NCI-H226 (cell line): Measurements from ENCODE around the gene LBP.
"Not testable (repeated sequence)": the region's sequence is repeated elsewhere in the genome, so short reads cannot be mapped to it uniquely, and the experiment has no call there.

Experiments used
- DNase-seq: peaks from one replicate; pipeline ENCODE4 v3.0.0-alpha.2; 2015

Gene LBP

DNA sequence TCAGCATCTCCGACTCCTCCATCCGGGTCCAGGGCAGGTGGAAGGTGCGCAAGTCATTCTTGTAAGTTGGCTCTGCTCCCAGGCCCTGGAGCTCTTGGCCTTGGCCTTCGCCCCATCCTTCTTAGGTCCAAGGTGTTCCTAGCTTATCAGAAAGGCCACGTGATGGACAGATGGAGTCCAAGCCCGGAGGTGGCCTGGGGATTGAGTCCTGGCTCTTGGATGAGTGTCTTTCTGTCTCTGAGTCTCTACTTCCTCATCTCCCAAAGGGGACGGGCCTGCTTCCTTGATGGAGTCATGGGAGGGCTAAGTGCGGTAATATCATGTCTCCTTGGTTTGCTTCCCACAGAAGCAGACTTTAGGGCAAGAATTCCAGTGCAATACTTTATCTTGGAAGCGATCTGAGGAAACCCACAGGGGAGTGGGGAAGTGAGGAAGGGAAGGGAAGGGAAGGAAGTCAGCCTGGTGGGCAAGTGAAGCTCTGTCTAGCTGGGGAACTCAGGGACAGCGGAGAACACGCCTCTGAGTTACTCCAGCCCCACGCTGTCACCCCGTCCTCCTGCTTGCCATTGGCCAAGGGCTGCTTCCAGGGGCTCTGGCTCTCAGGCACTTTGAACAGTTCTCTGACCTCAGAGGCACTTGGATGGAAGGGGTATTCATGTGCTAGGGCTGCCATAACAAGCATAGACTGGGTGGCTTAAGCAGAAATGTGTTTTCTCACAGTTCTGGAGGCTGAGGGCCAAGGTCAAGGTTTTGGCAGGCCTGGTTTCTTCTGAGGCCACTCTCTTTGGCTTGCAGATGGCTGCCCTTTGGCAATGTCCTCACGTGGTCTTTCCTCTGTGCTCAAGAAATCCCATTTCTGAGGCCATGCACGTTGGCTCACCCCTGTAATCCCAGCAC is 4.8 kb downstream of the LBP start:
- no peak for DNase-seq

- DNase-seq = no peak
These were observed 7.0 kb downstream of the LBP start for GRCh38 chr20:38353316-38353715.

DNA sequence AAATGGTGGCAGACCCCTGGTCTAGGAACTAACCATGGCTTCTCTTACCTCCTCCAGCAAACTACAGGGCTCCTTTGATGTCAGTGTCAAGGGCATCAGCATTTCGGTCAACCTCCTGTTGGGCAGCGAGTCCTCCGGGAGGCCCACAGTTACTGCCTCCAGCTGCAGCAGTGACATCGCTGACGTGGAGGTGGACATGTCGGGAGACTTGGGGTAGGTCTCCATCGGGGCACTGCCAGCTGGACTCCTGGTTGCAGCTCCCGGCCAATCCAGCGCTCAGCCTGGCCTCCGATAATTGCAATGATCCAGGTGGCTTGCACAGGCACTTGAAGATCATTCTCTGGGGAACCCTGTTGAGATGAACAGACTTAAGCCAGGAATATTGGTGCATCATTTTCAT is 7.9 kb downstream of the LBP start:
- no peak for DNase-seq

DNA sequence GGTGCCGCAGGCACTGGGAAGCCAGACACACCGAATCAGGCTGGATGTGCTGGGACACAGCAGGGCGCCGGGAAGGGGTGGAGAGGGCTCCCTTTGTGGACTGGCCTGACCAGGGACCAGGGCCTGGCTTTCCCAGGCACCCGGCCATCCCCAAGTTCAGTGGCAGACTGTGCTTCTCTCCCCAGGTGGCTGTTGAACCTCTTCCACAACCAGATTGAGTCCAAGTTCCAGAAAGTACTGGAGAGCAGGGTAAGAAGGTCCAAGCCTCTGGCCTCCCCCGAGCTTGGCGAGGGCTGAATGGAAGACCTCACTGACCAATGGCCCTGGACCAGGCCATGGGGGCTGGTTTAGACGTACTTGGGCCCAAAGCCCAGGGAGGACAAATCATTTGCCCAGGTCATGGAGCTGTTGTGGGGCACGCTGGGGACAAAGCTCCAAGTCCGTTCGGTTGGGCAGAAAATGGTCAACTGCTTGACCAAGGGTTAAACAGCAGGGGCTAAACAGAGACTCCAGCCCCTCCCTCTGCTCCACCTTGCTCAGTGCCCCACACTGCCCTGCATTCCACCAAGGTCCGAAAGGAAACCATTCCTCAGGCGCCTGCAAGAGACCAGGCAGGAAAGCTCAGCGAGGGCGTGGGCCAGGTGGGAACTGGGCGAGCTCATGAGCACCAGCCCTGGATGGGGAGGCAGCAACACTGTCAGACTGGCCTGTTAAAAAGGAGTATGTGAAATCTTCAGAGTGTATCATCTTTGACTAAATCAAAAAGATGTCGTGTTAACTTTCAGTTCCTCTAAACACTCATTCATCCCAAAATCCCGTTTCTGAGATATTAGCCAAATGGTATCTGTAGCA is 9.1 kb downstream of the LBP start:
- DNase-seq = no peak

DNA sequence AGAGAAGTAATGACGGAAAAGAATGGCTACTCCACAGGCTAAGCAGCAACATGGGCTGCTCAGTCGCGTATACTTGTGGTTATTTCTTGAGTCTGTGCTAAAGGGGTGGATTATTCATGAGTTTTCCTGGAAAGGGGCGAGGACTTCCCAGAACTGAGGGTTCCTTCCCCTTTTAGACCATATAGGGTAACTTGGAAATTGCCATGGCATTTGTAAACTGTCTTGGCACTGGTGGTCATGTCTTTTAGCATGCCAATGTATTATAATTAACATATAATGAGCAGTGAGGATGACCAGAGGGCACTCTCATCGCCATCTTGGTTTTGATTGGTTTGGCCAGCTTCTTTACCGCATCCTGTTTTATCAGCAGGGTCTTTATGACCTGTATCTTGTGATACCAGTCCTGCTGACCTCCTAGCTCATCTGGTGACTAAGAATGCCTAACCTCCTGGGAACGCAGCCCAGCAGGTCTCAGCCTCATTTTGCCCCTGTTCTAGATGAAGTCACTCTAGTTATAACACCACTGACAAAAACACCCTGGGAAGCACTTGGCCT is 11.4 kb downstream of the LBP start:
- peak; percentile 12 for DNase-seq

DNA sequence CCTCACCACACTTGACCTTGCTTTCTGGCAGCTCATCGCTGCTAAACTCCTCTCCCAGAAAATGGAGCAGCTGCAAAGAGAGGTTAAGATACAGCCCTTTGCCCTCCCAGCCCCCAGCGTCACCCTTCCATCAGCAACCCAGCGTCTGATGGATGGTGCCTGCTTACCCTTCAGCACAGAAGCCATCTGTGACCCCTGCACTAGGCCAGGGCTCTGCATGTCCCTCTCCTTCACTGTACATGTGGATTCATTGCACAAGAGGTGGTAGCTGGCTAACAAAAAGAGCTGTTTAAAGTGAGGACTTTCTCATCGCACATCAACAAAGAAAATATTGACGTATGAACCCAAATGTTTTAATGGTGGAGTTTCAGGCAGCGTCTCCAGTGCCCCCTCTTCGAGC is 12.3 kb downstream of the LBP start:
- no peak for DNase-seq

DNA sequence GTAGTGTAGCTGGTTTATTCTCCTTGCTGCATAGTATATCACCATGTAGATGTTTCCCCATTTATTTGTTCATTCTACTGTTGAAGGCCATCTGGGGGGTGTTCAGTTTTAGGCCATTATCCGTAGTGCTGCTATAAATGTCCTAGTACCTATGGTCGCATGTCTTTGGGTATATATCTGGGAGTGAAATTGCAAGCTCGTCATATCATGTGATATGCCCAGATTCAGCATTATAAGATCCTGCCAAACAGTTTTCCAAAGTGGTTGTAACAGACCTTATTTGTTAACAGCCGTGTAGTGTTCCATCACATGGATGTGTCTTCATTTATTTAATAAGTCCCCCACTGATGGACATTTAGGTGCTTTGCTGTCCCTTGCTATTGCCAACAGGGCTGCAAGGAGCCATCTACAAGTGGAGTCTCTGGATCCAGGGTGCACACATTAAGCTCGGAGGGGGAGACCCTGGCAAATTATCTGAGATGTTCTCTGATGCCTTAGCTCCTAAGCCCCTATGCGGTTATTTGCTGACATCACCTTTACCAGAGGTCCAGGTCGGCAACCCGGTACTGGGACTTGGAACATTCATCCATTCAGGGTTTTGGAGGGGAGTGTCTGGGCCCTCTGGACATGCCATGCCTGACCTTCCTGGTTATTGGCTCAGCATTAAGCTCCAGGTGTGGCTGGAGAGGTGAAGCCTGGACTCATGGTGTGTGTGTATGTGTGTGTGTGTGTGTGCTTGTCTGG is 16.9 kb downstream of the LBP start:
- no peak for DNase-seq

GRCh38 chr20:38369389-38369788 is 23.1 kb downstream of the LBP start:
- no peak for DNase-seq

DNA sequence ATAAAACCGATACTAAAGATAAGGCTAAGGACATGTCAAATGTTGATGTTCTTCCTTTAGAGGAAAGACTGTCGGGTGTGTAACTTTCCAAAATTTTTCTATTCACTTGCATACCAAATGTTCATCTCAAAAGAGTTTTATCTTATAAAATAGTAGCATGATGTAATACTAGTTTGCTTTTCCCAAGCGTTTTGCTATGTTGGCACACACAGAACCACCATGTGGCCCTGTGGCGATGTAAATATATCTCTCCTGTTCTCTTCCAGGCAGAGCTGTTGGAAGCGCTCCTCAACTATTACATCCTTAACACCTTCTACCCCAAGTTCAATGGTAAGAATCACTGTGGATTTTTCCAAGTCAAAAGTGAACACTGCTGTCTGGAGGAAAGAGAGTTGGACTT is 26.5 kb downstream of the LBP start:
- no peak for DNase-seq

DNA sequence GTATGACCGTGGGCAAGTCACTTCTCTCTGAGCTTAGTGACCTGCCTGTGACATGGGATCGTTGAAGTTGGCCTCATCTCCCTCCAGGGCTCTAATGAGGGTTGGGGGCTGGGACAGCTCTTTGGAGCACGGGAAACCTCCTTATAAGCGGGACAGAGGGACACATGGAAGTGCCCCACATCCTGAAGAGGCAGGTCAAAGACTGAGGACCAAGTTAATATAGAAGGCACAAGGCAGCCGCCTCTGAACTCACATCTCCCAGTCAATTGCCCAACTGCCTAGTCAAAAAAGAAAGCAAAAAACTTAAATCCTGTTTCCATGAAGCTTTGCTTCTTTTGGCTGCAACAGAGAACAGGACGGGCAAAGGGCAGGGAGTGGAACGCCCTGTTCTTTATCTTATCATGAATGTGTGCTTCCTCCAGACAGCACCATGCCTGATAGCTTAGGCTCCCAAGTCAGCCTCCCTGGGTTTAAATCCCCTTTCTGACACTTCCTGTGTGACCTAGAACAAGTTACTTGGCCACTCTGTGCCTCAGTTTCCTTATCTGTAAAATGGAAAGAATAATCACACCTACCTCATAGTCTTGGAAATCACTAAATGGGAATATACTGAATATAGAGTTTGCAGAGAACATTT is 27.1 kb downstream of the LBP start:
- peak; percentile 5 for DNase-seq

GRCh38 chr20:38373898-38374297 is 27.6 kb downstream of the LBP start:
- DNase-seq = no peak

DNA sequence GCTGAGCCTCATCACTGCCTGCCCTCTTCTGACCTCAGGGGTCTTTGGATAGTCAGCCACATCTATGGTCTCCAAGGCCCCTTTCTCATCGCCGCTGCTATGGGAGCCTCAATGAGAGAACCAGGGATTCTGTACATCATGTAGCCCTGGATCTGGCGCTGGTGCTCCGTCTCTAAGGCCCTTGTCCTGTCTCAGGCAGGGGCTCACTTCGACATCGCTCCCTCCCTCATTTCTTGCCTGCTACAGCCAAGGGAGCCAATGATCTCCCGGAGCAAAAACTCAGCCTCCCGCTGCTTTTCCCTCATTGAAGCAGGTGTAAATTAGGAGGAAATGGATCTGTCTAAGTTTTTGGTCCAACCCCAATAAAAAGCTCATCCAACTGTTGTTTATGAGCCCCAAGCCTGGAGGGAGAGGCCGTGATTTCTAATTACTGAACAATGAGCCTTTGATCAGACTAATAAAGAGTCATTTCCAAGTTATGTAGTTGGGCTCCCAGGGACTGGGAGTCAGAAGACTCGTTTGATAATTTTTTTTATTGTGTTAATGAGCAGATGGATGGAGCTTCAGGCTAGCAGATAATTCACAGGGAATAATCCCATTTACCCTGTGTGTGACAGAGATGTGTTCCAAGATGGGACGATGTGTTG is 30.9 kb downstream of the LBP start:
- DNase-seq = no peak

DNA sequence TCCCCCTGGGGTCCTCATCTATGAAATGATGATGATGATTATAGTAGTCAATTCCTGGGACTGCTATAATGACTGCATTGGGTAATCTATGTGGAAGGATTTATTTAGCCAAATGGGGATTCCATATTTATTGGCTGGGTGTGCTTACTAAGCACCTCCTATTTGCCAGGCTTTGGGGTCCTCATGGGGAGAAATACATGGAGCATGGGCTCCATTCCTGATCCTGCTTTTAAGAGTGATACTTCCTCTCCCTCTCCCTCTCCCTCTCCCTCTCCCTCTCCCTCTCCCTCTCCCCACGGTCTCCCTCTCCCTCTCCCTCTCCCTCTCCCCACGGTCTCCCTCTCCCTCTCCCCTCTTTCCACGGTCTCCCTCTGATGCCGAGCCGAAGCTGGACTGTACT is 31.6 kb downstream of the LBP start:
- not testable (repeated sequence) for DNase-seq

GRCh38 chr20:38383147-38383546 is 36.9 kb downstream of the LBP start:
- no peak for DNase-seq

- no peak for DNase-seq
These were observed 39.7 kb downstream of the LBP start for GRCh38 chr20:38386004-38386403.

DNA sequence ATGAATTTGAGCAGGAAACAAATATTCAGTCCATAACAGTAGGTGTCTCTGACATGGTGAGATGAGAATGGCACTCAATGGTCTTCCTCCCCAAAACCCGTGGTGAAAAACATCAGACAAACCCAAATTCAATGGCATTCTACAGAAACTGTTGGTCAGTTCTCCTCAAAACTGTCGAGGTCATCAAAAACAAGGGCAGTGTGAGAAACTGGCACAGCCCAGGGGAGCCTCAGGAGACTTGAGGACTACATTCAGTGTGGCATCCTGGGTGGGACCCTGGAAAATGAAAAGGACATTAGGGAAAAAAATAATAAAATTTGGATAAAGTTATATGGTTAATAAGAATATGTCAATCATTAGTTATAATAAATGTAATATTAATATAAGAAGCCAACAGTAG is 40.6 kb downstream of the LBP start:
- DNase-seq = no peak

DNA sequence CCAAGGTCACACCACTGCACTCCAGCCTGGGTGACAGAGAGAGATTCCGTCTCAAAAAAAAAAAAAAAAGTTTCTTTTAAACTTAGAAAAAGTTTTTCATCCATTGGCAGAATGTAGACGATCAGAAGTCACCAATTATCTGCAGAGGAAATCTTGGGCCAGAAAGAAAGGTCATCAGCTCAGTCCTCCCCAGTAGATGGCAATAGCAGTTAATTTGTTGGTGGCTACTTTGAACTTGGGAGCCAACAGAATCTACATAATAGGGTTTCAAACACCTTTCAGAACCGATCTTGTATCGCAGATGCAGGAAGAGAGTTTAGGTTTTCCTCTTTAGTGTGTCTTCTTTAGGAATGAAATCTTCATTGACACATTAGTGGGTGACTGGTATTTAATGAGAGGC is 41.7 kb downstream of the LBP start:
- DNase-seq = no peak

- no peak for DNase-seq
These were observed 46.1 kb downstream of the LBP start for GRCh38 chr20:38392356-38392755.

- no peak for DNase-seq
These were observed 47.0 kb downstream of the LBP start for GRCh38 chr20:38393259-38393658.

GRCh38 chr20:38395165-38395564 is 48.9 kb downstream of the LBP start:
- DNase-seq = no peak

DNA sequence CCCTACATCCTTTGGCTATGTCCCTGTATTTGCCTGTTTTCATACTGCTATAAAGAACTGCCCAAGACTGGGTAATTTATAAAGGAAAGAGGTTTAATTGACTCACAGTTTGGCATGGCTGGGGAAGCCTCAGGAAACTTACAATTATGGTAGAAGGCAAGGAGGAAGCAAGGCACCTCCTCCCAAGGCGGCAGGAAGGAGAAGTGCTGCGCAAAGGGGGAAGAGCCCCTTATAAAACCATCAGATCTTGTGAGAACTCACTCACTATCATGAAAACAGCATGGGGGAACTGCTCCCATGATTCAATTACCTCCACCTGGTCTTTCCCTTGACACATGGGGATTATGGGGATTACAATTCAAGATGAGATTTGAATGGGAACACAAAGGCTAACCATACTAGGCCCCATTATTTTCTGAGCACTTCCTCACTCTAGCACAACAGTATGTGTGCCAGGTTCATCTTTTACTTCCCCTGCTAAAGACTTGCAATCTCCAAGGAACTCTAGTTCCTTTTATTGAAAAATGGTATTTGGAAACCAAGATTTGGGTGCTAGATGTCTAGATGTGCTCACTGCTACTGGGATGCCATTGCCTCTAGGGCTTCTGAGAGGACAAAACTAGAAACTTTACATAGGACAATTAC is 49.6 kb downstream of the LBP start:
- not testable (repeated sequence) for DNase-seq
